VCaP (cell line): ENCODE measurements around the gene CIB4.

Experiments
- H3K27ac ChIP-seq: fragments of 450-650 bp; 2 replicates; pipeline ENCODE4 v1.5.1; 2017
- CTCF ChIP-seq: fragments of 450-650 bp; conservative IDR thresholded peaks from 2 replicates; pipeline ENCODE4 v1.5.1; 2017; ENCODE audit warnings: mild to moderate bottlenecking, moderate library complexity

CIB4 gene

GRCh38 chr2:26582890-26583289 is 58.3 kb downstream of the CIB4 start:
- no peak overlapping the region for H3K27ac ChIP-seq
- TF ChIP-seq CTCF, result no peak

- no peak for TF ChIP-seq CTCF
Observed at GRCh38 chr2:26581991-26582842, 58.9 kb downstream of the CIB4 start.

GRCh38 chr2:26581266-26581990 is 59.7 kb downstream of the CIB4 start:
- TF ChIP-seq CTCF, result no peak
- H3K27ac ChIP-seq, result no peak overlapping the region

More at GRCh38 chr2:26581991-26582842, 58.9 kb downstream of the CIB4 start:
- H3K27ac ChIP-seq, result no peak overlapping the region

- no peak for TF ChIP-seq CTCF
Observed at GRCh38 chr2:26580751-26581150, 60.4 kb downstream of the CIB4 start.

GRCh38 chr2:26580151-26580550 is 61.0 kb downstream of the CIB4 start:
- no peak for TF ChIP-seq CTCF
- H3K27ac ChIP-seq, result no peak overlapping the region

More at GRCh38 chr2:26580751-26581150, 60.4 kb downstream of the CIB4 start:
- H3K27ac ChIP-seq, result no peak overlapping the region

GRCh38 chr2:26579723-26580040 is 61.5 kb downstream of the CIB4 start:
- no peak overlapping the region for H3K27ac ChIP-seq
- TF ChIP-seq CTCF, result no peak

GRCh38 chr2:26579025-26579722 is 62.0 kb downstream of the CIB4 start:
- no peak for TF ChIP-seq CTCF
- H3K27ac ChIP-seq, result no peak overlapping the region
